Progenitor cell of endocrine pancreas (in vitro differentiated cells): ENCODE data around the gene CCDC14. TPM values are rescaled to one million over a fixed set of nuclear protein-coding genes. Genes with fewer than 3 reads are reported as not detected.

Experiments used
- DNase-seq: peaks from one replicate; pipeline ENCODE4 v3.0.0; 2021; ENCODE audit warnings: low spot score; ENCODE audit not compliant: unreplicated experiment
- H3K27ac Mint-ChIP-seq: 2 replicates; pipeline ENCODE4 v1.8.0; 2021; ENCODE audit warnings: mild to moderate bottlenecking, moderate library complexity, mixed read lengths
- H3K27me3 Mint-ChIP-seq: 2 replicates; pipeline ENCODE4 v1.8.0; 2021; ENCODE audit warnings: mixed read lengths
- H3K36me3 Mint-ChIP-seq: 2 replicates; pipeline ENCODE4 v1.8.0; 2022; ENCODE audit warnings: mixed read lengths; ENCODE audit not compliant: insufficient read depth
- H3K4me1 Mint-ChIP-seq: 2 replicates; pipeline ENCODE4 v1.8.0; 2021; ENCODE audit warnings: low read depth, mixed read lengths
- H3K4me3 Mint-ChIP-seq: 2 replicates; pipeline ENCODE4 v1.8.0; 2021; ENCODE audit warnings: low read depth, mild to moderate bottlenecking, moderate library complexity, mixed read lengths
- H3K9me3 Mint-ChIP-seq: 2 replicates; pipeline ENCODE4 v1.8.0; 2021; ENCODE audit warnings: low read depth, mixed read lengths
- CTCF ChIP-seq: fragments of 200-600 bp; sonication (generic); IDR thresholded peaks from one replicate; pipeline ENCODE4 v1.5.0; 2021; ENCODE audit warnings: antibody characterized with exemption, mild to moderate bottlenecking; ENCODE audit not compliant: unreplicated experiment
- total RNA-seq: library from RNA; stranded (reverse); gene quantifications from 2 replicates; pipeline ENCODE4 v1.2.1, GENCODE V29; 2021

The CCDC14 gene
- total RNA-seq, 1 donor from 2014 or later, result 114 TPM

- H3K27ac Mint-ChIP-seq, result no peak overlapping the region
Observed at GRCh38 chr3:123884993-123885392, 76.0 kb downstream of the CCDC14 start.

GRCh38 chr3:123884203-123884831, 76.7 kb downstream of the CCDC14 start, which contains the start of gene MYLK:
Gene MYLK, minus strand, starts transcription at chr3:123884332. Its CDS starts 90,491 bp downstream, at chr3:123793841.
- H3K9me3 Mint-ChIP-seq, result no peaks in the 10 kb centered on the region
- no peak within 1 kb of the TSS for H3K27ac Mint-ChIP-seq
- H3K4me3 Mint-ChIP-seq, result peak within 1 kb of the TSS; percentile 67
- no peak for TF ChIP-seq CTCF
- no peaks in the 10 kb centered on the region for H3K36me3 Mint-ChIP-seq
- no peaks in the 10 kb centered on the region for H3K4me1 Mint-ChIP-seq
- H3K27me3 Mint-ChIP-seq, result peaks cover 56% of the 10 kb centered on the region
- peak; percentile 78 for DNase-seq

More at GRCh38 chr3:123884993-123885392, 76.0 kb downstream of the CCDC14 start:
- Mint-ChIP-seq H3K4me1 (no peaks in the 10 kb centered on the region), H3K27me3 (peaks cover 54% of the 10 kb centered on the region), H3K9me3 (peaks cover 5% of the 10 kb centered on the region), H3K36me3 (no peaks in the 10 kb centered on the region), H3K4me3 (no peak overlapping the region)
- no peak for TF ChIP-seq CTCF
- no peak for DNase-seq

- no peak for DNase-seq
- H3K27ac Mint-ChIP-seq, result no peak overlapping the region
- no peak for TF ChIP-seq CTCF
- H3K4me1 Mint-ChIP-seq, result no peaks in the 10 kb centered on the region
- H3K9me3 Mint-ChIP-seq, result no peaks in the 10 kb centered on the region
- peak overlapping the region; percentile 67 for H3K4me3 Mint-ChIP-seq
- H3K27me3 Mint-ChIP-seq, result peaks cover 54% of the 10 kb centered on the region
- H3K36me3 Mint-ChIP-seq, result no peaks in the 10 kb centered on the region
Observed at GRCh38 chr3:123883701-123884202, 77.3 kb downstream of the CCDC14 start.

DNA sequence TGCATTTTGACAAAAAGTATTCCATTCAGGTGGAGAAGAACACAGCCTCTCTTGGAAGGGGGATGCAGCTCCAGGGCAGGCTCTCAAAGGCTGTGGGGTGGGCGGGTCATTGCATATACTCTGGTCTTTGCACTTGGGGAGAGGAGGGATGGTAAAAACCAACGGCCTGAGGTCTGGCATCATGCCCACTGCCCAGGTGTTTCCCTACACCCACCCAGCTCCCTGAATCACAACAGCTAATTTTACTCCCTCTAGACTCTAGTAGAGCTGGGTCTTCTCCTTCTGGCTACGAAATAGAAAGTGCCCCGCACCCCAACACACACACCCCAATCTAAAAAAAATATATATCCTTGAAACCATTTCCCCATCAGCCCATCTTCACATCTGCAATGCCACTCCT, 77.9 kb downstream of the CCDC14 start:
- TF ChIP-seq CTCF, result no peak
- H3K27me3 Mint-ChIP-seq, result peaks cover 51% of the 10 kb centered on the region
- H3K4me3 Mint-ChIP-seq, result peak overlapping the region; percentile 67
- no peak overlapping the region for H3K27ac Mint-ChIP-seq
- no peaks in the 10 kb centered on the region for H3K9me3 Mint-ChIP-seq
- H3K4me1 Mint-ChIP-seq, result no peaks in the 10 kb centered on the region
- no peak for DNase-seq
- H3K36me3 Mint-ChIP-seq, result no peaks in the 10 kb centered on the region

DNA sequence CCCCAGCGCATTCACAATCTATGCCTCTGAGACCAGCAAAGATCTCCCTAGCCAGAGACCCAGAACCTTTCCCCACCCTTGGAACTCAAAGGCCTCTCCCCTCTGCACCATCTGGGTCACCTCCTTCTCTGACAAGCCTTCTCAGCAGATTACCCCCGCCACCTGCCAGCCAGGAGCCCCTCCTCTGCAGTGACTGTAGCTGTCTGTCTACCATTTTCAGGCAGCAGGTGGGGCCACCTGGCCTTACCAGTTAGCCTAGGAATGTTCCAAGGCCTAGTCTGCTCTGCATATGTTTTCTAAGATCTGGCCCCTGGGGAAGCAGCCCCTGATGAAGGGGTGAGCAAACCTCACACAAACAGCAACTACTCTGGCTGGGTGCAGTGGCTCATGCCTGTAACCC, 79.3 kb downstream of the CCDC14 start:
- H3K36me3 Mint-ChIP-seq, result no peaks in the 10 kb centered on the region
- peaks cover 50% of the 10 kb centered on the region for H3K27me3 Mint-ChIP-seq
- no peak for TF ChIP-seq CTCF
- no peak for DNase-seq
- H3K4me1 Mint-ChIP-seq, result no peaks in the 10 kb centered on the region
- H3K4me3 Mint-ChIP-seq, result no peak overlapping the region
- no peaks in the 10 kb centered on the region for H3K9me3 Mint-ChIP-seq
- no peak overlapping the region for H3K27ac Mint-ChIP-seq
